OCI-LY7 (cell line): ENCODE results near the gene TAOK1.

Experiments
- EZH2phosphoT487 ChIP-seq: fragments of 200-600 bp; sonication (generic); IDR thresholded peaks from 2 replicates; pipeline ENCODE4 v1.6.1; 2018; ENCODE audit warnings: low read depth, borderline replicate concordance, mild to moderate bottlenecking, mixed run types, antibody characterized with exemption, low read length, moderate library complexity, mixed read lengths
- TF ChIP-seq, protein P1 (sequence below): fragments of 200-600 bp; sonication (generic); conservative IDR thresholded peaks from 2 replicates; pipeline ENCODE4 v1.5.1; 2014; ENCODE audit warnings: mild to moderate bottlenecking, antibody characterized with exemption, low read length, moderate library complexity, mixed read lengths

DNA sequence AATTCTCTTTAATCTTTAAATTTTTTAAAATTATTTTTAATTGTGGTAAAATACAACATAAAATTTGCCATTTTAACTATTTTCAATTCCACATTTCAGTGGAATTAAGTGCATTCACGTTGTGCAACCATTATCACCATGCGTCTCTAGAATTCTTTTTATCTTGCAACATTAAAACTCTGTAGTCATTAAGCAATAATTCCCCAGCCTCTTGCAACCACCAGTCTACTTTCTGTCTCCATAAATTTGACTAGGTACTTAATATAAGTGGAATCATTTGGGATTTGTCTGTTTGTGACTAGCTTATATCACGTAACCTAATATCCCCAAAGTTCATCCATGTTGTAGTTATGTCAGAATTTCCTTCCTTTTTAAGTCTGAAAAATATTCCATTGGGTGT, 79.1 kb downstream of the TAOK1 start:
- TF ChIP-seq, protein P1, sequence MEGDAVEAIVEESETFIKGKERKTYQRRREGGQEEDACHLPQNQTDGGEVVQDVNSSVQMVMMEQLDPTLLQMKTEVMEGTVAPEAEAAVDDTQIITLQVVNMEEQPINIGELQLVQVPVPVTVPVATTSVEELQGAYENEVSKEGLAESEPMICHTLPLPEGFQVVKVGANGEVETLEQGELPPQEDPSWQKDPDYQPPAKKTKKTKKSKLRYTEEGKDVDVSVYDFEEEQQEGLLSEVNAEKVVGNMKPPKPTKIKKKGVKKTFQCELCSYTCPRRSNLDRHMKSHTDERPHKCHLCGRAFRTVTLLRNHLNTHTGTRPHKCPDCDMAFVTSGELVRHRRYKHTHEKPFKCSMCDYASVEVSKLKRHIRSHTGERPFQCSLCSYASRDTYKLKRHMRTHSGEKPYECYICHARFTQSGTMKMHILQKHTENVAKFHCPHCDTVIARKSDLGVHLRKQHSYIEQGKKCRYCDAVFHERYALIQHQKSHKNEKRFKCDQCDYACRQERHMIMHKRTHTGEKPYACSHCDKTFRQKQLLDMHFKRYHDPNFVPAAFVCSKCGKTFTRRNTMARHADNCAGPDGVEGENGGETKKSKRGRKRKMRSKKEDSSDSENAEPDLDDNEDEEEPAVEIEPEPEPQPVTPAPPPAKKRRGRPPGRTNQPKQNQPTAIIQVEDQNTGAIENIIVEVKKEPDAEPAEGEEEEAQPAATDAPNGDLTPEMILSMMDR: no peak
- no peak for TF ChIP-seq EZH2phosphoT487
